NCI-H1048 (cell line): ENCODE data around the gene ELOVL7.
"Not testable (repeated sequence)": the region's sequence is repeated elsewhere in the genome, so short reads cannot be mapped to it uniquely, and the experiment has no call there.

Experiments used
- DNase-seq: peaks from one replicate; lab custom pipeline; 2025; lab: John Stamatoyannopoulos, UW

ELOVL7 gene

DNA sequence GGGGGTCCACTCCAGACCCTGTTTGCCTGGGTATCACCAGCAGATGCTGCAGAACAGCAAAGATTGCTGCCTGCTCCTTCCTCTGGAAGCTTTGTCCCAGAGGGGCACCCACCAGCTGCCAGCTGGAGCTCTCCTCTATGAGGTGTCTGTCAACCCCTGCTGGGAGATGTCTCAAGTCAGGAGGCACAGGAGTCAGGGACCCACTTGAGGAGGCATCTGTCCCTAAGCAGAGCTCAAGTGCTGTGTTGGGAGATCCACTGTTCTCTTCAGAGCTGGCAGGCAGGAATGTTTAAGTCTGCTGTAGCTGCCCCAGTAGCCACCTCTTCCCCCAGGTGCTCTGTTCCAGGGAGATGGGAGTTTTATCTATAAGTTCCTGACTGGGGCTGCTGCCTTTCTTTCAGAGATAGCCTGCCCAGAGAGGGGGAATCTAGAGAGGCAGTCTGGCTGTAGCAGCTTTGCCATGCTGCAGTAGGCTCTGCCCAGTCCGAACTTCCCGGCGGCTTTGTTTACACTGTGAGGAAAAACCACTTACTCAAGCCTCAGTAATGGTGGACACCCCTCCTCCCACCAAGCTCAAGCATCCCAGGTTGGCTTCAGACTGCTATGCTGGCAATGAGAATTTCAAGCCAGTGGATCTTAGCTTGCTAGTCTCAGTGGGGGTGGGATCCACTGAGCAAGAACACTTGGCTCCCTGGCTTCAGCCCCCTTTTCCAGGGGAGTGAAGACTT is 128.7 kb downstream of the ELOVL7 start:
- not testable (repeated sequence) for DNase-seq

DNA sequence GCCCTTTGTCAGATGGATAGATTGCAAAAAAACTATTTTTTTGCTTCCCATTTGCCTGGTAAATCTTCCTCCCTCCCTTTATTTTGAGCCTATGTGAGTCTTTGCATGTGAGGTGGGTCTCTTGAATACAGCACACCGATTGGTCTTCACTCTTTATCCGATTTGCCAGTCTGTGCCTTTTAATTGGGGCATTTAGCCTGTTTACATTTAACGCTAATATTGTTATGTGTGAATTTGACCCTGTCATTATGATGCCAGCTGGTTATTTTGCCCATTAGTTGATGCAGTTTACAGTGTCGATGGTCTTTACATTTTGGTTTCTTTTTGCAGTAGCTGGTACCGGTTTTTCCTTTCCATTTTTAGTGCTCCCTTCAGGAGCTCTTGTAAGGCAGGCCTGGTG is 131.1 kb downstream of the ELOVL7 start:
- DNase-seq: no peak

DNA sequence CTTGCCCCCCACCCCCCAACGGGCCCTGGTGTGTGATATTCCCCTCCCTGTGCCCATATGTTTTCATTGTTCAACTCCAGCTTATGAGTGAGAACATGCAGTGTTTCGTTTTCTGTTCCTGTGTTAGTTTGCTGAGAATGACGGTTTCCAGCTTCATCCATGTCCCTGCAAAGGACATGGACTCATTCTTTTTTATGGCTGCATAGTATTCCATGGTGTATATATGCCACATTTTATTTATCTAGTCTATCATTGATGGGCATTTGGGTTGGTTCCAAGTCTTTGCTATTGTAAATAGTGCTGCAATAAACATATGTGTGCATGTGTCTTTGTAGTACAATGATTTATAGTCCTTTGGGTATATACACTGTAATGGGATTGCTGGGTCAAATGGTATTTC is 132.2 kb downstream of the ELOVL7 start:
- not testable (repeated sequence) for DNase-seq

- DNase-seq: no peak
These were observed 133.7 kb downstream of the ELOVL7 start for GRCh38 chr5:60710362-60710761.

GRCh38 chr5:60705144-60705543 is 138.9 kb downstream of the ELOVL7 start:
- DNase-seq: no peak

GRCh38 chr5:60703944-60704343 is 140.1 kb downstream of the ELOVL7 start:
- no peak for DNase-seq
